GM19025 (cell line): Measurements from ENCODE around the gene CSNK1D.
"Not testable (repeated sequence)": the region's sequence is repeated elsewhere in the genome, so short reads cannot be mapped to it uniquely, and the experiment has no call there.

Experiments
- ATAC-seq: cut with Tn5 transposase; IDR thresholded peaks from one replicate; pipeline ENCODE4 v1.9.1; 2021; ENCODE audit warnings: mild to moderate bottlenecking, low read depth, moderate library complexity; ENCODE audit not compliant: unreplicated experiment

CSNK1D gene

DNA sequence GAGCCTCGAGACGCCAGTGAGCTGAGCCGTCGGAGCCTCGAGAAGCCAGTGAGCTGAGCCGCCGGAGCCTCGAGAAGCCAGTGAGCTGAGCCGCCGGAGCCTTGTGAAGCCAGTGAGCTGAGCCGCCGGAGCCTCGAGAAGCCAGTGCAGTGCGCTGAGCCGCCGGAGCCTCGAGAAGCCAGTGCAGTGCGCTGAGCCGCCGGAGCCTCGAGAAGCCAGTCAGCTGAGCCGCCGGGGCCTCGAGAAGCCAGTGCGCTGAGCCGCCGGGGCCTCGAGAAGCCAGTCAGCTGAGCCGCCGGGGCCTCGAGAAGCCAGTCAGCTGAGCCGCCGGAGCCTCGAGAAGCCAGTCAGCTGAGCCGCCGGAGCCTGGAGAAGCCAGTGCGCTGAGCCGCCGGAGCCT, 19.4 kb downstream of the CSNK1D start:
- not testable (repeated sequence) for ATAC-seq

DNA sequence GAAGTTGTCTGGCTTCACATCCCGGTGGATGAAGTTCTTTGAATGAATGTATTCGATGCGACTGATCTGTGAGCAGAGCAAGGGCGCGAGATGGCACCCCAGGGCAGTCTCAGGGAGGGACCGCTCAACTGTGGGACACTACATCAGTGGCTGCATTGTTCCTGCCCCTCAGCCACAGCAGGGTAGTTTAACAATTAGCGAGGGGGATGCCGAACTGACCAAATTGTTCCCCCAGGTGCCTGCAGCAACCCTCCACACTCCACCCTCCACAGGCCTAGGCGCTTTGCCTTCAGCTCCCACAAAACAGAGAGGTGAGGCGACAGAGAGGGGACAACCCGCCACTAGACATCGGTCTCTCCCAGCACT, 20.3 kb downstream of the CSNK1D start:
- ATAC-seq = no peak

DNA sequence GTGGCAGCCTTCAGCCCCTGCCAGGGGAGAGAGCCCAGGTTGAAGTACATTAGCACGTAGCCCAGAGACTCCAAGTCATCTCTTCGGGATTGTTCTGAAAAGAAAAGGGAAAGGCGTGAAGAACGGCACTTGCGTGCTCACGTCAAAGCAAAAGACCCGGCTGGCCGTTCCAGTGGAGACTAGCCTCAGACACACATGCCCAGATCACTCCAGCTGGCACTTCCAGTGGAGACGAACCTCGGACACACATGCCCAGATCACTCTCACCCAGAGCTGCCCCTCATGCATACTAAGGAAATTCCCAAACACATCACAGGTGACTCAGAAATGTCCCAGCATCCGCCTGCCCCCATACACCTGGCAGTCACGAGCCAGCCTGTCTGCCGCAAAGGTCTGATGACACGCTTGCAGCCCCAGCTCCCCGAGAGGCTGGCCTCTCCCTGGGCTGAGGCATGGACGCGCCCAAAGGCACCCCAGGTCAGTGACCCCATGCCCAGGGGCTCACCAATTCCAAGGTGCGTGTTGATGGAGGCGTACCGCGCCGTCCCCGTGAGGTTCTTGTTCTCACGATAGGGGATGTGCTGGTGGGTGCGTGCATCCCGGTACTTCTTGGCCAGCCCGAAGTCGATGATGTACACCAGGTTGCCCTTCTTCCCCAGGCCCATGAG, 20.9 kb downstream of the CSNK1D start:
- ATAC-seq = no peak

DNA sequence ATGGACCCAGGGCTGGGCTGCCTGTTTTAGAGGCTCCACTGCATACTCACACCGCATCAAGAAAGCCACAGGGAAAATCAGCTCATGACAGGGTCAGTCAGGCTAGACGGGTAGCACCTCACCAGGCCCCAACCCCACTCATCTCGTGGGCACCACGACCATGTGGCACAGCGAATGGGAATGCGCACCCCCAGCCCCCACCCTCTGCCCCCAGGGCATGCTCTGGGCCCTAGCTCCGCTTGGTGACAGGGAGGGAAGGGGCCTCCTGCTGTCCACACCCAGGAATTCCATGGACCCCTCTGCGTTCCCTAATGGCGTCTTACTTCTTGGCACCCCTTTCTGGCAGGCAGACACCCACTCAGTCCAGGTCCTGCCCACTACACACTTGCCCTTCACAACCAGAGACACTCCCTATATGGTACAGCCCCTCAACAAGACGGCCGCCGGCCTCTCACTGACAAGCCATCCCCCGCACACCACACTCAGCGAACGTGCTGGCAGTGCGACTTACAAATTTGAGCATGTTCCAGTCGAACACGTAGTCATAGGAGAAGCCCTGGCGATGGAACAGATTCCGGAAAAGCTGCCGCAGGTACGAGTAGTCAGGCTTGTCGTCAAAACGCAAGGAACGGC, 22.5 kb downstream of the CSNK1D start:
- ATAC-seq = no peak

DNA sequence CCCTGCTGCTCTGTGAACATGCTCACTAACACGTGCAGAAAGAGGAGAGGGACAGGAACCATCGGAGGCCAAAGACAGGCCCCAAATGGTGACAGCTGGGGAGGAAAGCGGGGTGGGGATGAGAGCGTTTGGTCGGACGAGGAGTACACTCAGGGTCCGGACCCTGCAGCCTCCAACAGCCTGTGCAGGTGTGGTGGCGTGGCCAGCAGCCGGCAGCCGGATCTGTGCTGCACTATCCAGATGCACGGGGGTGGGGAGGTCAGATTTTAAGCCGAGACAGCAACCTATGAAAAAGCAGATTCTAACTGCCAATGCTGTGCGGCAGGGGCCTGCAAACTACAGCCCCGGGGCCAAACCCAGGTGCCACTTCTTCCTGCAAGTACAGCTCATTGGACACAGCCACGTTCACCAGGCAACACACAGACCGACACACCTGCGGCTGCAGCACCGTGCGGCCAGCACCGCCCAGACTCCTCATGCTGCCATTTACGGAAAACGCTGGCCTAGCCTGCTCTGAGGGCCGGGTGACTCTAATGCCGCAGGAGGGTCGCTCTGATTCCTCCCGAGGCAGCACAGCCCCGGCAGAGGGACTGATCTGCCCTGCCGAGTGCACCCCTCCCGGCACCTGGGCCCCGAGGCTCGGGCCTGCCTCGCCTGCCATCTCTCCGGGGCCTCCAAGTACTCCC, 23.5 kb downstream of the CSNK1D start:
- no peak for ATAC-seq

DNA sequence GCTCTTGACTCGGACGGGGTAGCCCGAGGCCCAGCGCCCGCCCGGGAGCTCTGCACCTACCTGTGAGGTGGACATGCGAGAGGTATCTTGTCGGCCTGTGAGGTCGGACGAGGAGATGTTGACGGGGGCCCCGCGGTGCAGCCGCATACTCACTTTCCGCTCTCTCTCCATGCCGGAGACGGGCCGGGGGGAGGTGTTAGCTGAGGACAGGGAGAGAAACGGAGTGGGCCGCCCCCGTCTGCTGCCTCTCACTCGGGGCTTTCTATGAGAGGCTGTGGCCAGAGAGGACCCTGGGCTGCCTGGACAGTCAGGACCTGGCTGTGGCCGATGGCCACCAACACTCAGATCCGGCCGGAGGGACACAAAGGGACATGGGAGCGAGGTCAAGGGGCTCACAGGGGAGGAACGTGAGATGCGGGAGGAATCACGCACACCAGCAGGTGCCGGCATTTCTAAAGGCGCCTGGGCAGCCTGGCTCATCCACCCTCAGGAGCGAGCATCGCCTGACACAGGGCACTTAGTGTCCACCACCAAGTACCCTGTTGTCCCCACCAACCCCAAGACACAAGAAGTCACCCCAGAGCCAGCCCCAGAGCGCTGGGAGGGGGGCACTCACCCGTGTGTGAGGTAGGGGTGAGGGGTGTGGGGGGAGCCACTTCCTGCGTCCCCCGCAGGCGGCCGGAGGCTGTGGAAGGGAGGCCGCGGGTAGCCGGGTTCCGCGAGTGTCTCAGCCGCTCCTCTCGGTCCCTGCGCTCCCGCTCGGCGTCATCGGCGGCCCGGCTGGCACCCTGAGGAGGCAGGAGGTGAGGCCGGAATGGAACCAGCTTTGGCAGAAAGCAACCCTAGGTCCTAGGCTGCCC, 24.5 kb downstream of the CSNK1D start:
- ATAC-seq = no peak

DNA sequence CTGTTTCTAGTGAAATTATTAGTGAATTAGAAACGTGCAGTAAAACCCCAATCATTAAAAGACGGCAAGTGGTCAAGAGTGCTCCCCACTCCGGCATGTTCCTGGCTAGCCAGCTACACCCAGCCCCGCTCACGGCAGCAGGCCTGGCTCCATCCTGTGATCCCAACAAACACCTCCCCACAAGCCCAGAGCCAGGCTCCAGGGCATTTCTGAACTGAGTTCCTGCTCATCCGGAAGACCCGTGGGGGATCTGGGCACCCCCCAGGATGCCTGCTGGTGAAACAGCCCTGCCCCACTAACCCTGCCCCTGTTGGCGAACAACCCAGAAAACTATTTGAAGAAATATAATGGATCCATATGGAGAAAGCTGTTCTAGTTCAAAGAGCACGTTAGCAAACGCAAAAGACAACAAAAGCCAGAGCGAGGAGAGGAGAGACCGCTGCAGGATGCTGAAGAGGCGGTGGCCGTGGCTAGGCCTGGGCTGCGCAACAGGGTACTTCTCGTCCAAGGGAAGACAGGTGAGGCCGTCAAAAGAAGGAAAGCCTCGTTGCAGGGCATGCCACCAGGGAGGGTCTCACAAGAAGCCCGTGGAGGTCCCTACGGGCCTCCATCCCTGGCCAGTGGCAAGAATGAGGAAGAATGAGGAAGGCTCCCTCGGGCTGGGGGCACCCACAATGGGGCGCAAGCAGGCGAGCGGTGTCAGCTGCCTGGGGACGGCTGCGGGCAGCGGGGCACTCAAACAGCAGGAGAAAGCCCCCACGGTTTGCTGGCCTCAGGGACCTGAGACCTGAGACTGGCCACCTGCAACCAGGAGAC, 25.4 kb downstream of the CSNK1D start:
- no peak for ATAC-seq

DNA sequence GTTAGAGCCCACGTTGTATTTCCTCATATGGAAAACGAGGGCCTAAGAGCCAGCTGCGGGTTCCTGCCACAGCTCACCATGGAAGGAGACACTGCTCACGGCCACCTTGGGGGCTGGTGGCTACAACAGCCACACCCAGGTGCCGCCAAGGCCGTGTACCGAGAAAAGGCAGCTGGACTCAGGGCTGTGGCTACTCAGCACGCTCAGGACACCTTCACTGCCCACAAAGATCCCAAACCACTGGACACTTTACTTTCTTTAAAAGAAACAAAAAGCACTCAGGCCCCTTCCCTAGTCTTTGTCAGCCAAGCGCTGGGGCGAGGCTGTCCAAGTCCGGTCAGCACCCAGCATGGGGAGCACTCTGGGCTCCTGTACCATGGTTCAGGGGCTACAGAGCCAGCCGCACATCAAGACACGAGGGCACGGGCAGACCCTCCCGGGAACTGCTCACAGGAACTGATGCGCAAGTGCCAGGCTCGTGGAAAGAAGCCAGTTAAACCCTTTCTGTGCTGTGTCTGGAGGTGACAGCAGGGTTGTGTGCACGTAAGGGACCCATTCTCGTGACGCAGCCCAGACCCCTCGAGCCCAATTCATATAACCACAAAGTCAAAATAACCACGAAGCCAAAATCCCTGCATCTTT, 26.2 kb downstream of the CSNK1D start:
- no peak for ATAC-seq

DNA sequence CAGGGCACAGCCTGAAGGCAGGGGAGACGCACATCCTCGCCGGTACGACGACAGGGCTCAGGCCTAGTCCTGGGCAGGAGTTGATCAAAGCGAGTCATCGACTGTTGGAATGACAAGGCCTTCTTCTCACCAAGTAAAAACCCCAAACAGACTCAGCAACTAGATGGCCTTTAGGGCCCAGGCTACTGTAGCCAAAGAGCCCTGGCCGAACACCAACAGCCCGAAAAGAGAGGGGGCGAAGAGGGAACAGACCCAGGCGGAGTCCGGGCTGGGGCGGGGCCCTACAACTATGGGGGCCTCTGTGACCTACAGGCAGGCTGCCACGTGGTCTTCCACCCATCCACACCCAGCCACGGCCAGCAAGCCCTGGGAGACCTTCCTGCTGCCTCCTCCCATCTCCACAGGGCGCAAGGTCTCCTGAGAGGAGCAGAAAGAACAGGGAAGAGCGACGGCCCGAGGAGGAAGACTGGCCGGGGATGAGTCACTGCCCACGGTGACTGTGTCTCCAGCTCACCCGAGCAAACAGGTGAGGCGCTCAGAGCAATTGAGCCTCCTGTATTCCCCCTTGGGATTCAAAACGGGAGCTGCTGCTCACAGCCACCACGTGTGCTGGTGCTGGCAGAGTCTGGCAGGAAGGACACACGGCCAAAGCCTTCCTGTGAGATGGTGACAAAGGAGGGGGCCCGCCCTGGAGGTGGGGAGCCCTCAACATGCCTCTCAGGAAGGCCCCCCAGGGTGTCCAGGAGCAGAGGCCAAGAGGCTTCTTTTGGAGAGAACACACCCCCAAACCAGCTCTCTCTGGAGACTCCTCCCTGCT, 26.9 kb downstream of the CSNK1D start:
- no peak for ATAC-seq

DNA sequence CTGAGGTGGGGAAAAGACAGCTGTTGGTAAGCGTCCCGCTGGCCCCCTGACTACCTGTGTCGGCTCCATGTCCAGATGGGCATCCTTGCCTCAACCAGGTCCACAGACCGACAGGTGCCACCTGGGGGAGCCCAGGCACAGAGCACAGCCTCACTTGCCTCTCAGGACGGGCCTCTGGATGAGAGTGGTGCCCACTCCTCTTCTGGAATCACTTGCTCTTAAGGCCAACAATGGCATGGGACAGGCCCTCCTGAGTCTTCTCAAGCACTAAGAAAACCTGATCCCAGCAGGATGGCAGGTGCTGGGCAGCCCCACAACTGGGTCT, 27.5 kb downstream of the CSNK1D start:
- no peak for ATAC-seq

DNA sequence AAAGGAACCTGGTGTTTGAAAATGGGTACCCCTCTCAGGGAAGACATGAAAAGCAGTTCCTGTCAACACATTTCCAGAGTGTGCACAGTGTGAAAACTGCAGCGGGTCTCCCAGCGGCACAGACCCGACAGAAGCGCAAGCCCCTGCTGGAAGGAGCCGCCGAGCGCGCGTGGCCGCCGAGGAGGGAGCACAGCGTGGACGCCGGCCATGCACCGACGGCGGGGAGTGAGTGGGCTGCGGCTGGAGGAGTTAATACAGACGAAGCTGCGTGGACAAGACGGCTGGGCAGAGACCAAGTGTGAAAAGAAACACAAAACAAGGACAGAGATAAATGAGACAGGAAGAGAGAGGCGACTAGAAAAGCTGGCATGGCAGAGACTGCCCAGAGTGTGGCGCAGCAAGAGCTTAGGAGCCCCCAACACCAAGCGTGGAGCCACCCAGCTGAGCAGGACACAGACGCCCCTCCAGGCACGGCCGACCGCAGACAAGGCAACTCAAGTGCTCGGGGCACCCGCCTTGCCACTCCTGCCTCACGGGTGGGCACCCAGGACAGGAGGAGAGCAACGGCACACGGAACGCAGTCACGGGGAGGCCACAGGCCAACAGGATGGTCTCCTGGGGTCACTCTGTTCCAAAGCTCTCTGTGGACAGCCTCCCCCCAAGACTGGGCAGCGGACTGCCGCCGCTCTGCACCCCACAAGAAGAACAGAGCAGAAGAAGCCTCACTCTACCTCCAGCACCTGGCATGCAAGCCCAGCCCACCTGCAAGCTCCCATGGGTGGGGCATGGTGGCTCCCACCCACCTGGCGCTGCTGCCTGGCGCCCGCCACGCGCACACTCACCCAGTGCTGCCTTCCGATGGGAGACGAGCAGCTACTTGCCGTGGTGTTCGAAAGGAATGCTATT, 28.1 kb downstream of the CSNK1D start:
- ATAC-seq = no peak

DNA sequence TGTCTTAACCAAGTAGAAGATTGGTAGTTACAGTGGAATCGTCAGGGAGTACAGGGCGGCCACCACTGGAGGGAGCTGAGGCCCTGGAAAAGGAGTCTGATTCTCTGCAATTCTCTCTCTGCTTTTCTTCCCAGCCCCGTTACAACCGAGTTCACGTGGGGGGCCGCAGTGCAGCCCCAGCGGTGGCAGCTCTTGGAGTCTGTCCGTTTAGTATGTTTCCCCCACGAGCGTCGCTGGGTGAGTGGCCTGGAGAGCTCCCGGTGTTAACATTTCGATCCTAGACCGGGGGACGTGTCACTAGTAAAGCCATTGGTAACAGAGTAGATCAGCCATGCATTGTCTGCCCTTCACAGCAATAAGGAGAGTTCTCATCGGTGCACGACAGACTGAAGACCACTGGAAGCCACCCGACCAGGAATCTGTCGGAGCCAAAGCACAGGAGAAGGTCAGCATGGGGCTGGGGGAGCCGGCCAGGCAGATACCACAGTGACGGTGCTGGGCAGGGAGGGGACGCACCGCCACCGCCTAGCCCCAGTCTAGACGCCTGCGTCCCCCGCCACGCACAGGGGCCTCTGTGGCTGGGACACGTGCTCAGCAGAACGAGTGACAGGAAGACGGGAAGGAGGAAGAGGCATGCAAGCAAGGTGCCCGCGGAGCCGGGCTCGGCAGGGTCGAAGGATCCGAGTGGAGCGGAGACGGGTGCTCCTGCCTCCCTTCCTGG, 28.9 kb downstream of the CSNK1D start:
- no peak for ATAC-seq

DNA sequence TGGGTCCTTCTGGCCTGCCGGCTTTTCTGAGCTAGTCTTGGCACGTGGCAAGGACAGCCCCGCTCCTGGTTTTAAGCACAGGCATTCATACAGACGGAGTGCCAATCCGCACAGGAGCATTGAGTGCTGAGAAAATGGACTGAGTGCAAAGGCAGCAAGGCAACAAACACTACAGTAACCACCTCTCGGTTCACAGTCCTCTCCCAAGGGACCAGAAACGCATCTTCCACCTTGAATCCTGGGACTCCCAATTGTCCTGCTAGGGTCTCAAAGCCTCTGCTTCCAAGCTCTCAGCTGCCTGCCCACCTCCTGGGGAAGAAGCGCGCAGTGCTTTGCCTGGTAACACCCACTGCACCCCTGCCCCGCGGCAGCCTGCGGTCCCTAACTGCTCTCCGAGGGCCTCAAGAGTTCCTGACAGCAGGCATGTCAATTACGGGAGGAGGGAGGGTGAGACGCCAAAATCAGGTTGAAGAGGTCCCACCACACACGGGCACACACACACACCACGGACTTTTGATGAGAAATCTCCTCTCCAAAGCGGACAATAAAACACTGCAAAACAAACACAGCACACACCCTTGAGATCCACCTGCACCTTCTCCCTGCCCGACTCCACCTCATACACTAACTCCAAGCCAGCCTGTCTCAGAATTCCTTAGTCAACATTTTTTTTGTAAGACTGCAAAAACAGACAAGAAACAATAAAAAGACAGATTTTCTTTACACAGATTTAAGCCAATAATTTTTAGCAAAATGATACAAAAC, 29.7 kb downstream of the CSNK1D start:
- ATAC-seq = no peak

DNA sequence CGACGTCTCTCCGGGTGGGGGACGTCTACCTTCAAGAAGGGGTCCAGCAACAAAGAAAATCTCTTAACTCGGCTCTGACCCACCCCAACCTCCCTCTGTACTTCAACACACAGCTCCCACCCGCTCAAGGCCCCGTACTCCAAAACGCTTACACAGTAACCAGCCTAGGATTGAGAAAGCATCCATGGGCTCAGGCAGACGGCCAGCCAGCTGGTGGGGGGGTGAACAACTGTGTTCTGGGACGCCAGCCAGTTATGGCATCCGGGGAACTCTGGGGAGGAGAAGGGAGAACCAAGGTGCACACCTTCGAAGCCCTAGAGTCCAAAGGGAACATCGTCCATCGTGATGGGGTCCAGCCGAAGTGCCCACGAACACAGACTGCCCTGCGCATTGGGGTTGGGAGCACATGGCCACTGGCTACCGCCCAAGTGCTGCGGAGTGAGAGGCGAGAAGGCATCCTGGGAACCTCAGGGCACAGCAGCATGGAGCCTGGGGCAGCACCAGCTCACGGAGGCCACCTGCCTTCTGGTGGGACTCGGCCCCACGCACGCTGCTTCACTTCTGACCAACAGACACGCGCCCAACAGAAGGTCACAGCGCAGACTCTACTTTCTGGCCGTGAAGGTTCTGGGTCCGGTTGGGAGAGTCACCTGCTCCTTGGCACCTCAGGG, 30.4 kb downstream of the CSNK1D start:
- no peak for ATAC-seq

DNA sequence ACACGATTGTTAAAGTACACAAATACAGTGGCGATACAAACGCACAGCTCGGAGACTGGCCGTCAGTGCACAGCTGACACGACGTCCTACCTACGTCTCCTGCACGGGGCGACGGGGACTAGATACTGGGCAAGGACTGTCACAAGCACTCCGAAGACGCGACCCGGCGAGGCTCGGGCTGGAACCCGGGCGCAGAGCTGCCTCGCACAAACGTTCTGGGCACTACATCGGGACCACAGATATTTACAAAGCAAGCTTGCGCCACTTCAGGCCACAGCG, 30.9 kb downstream of the CSNK1D start:
- no peak for ATAC-seq

DNA sequence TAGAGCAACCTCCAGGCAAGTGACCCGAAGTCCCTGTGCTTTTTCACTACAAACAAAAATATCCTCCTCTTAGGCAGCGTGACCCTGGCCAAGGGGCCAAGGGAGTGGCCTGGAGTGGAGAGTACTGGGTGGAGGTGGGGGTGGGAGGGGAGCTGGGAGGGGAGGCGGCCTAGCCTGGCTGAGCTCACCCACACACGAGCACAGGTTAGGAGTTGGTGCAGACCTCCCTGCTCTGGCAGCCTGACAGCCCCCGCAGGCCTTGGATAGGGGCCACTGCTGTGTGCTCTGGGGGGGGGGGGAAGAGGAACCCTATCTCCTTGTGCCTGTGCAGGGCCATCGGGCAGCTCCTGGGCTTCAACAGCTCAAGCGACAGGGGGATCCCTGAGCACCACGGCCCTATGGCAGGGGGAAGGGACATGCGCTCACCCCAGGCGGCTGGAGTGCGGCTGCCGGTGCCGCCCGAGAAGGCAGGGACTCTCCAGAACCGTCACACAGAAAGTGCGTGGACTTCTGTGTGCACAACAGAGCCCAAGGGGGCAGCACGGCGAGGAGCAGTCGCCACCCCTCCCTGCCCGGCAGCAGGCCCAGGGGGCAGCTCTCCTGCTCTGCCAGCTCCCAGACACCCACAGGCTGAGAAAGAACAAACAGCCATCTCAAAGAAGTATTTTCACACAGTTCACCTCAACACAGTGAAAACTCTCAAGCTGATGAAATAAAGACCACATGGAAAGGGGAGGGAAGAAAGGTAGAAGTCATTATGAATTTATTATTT, 31.4 kb downstream of the CSNK1D start:
- ATAC-seq = no peak
